HepG2 (cell line): ENCODE results near the gene NME1. TPM values are rescaled to one million over a fixed set of nuclear protein-coding genes. Genes with fewer than 3 reads are reported as not detected.

Experiments
- BRCA1 ChIP-seq: sonication (generic); formaldehyde crosslinking; IDR thresholded peaks from 2 replicates; pipeline ENCODE4 v1.4.0; 2020; ENCODE audit warnings: missing genetic modification reagents
- IKZF1 ChIP-seq: fragments of 450-650 bp; IDR thresholded peaks from 2 replicates; pipeline ENCODE4 v1.7.1; 2016
- NFATC3 ChIP-seq: sonication (generic); formaldehyde crosslinking; IDR thresholded peaks from 2 replicates; pipeline ENCODE4 v1.5.1; 2020; ENCODE audit warnings: mild to moderate bottlenecking, missing genetic modification reagents
- NPAS2 ChIP-seq: sonication (generic); formaldehyde crosslinking; IDR thresholded peaks from 2 replicates; pipeline ENCODE4 v1.8.0; 2022; ENCODE audit warnings: mild to moderate bottlenecking, missing genetic modification reagents, borderline replicate concordance
- PHF20 ChIP-seq: sonication (generic); formaldehyde crosslinking; IDR thresholded peaks from 2 replicates; pipeline ENCODE4 v1.5.0; 2020; ENCODE audit warnings: mild to moderate bottlenecking, missing genetic modification reagents
- RARA ChIP-seq: IDR thresholded peaks from 2 replicates; pipeline ENCODE4 v1.6.1; 2016; ENCODE audit warnings: missing genetic modification reagents, missing compliant biosample characterization
- RBM22 ChIP-seq: fragments of 200-400 bp; formaldehyde crosslinking; optimal IDR thresholded peaks from 2 replicates; pipeline ENCODE3; 2017; ENCODE audit warnings: mild to moderate bottlenecking, low read length, moderate library complexity
- RBM39 ChIP-seq: fragments of 200-400 bp; formaldehyde crosslinking; IDR thresholded peaks from one replicate; pipeline ENCODE4 v1.6.1; 2018; ENCODE audit warnings: antibody characterized with exemption, mild to moderate bottlenecking, low read depth, low read length; ENCODE audit not compliant: poor library complexity, severe bottlenecking
- REL ChIP-seq: sonication (generic); formaldehyde crosslinking; conservative IDR thresholded peaks from 2 replicates; pipeline ENCODE4 v1.8.0; 2022; ENCODE audit warnings: mild to moderate bottlenecking, missing genetic modification reagents, moderate library complexity
- REPIN1 ChIP-seq: sonication (generic); formaldehyde crosslinking; IDR thresholded peaks from 2 replicates; pipeline ENCODE4 v1.8.0; 2022; ENCODE audit warnings: missing genetic modification reagents, low read depth, mild to moderate bottlenecking, borderline replicate concordance
- SMYD3 ChIP-seq: sonication (generic); formaldehyde crosslinking; IDR thresholded peaks from 2 replicates; pipeline ENCODE4 v1.8.1; 2023; ENCODE audit warnings: mild to moderate bottlenecking, missing genetic modification reagents
- SP2 ChIP-seq: sonication (generic); formaldehyde crosslinking; IDR thresholded peaks from 2 replicates; pipeline ENCODE4 v1.5.1; 2020; ENCODE audit warnings: mild to moderate bottlenecking, missing genetic modification reagents
- ZNF24 ChIP-seq: fragments of 450-650 bp; IDR thresholded peaks from 2 replicates; pipeline ENCODE4 v1.6.1; 2017; ENCODE audit warnings: antibody characterized with exemption, mild to moderate bottlenecking
- ZNF614 ChIP-seq: IDR thresholded peaks from 2 replicates; pipeline ENCODE4 v1.6.1; 2018; ENCODE audit warnings: missing biosample characterization, missing genetic modification reagents, inconsistent platforms, borderline replicate concordance
- ZNF879 ChIP-seq: sonication (generic); formaldehyde crosslinking; IDR thresholded peaks from 2 replicates; pipeline ENCODE4 v1.8.1; 2023; ENCODE audit warnings: missing genetic modification reagents
- polyA plus RNA-seq, 8 experiments: library from polyadenylated mRNA; depleted of rRNA in 3 of 8; stranded (reverse) in 7 of 8; unstranded in 1 of 8; fragments of >200 nt; fragmentation: Illumina TruSeq in 4 of 8; extraction: Trizol in 4 of 8; gene quantifications; 2 replicates each; pipeline versions ENCODE4 v1.2.1 to v1.2.3, GENCODE V29; 2011 to 2016; ENCODE audit warnings: low read depth in 4 of 8, missing spikeins in 1 of 8, mixed read lengths in 1 of 8; ENCODE audit not compliant: insufficient read depth in 1 of 8
- total RNA-seq, 5 experiments: library from RNA; depleted of rRNA; stranded (reverse); fragments of >200 nt; fragmentation: Illumina TruSeq; extraction: Trizol; gene quantifications; 2 replicates each; pipeline ENCODE4 v1.2.3, GENCODE V29; 2016; ENCODE audit warnings: low read depth in 1 of 5
- TF ChIP-seq, protein P1 (sequence below): sonication (generic); formaldehyde crosslinking; conservative IDR thresholded peaks from 2 replicates; pipeline ENCODE4 v1.8.1; 2023; ENCODE audit warnings: missing genetic modification reagents
- TF ChIP-seq, protein P2 (sequence below): sonication (generic); formaldehyde crosslinking; IDR thresholded peaks from 2 replicates; pipeline ENCODE4 v1.4.0; 2020; ENCODE audit warnings: missing genetic modification reagents
- TF ChIP-seq, protein P3 (sequence below): IDR thresholded peaks from 2 replicates; pipeline ENCODE4 v1.6.1; 2016; ENCODE audit warnings: missing compliant biosample characterization, missing genetic modification reagents, borderline replicate concordance
- TF ChIP-seq, protein P4 (sequence below): sonication (generic); formaldehyde crosslinking; IDR thresholded peaks from 2 replicates; pipeline ENCODE4 v1.5.0; 2020; ENCODE audit warnings: mild to moderate bottlenecking, missing genetic modification reagents, borderline replicate concordance
- TF ChIP-seq, protein P5 (sequence below): sonication (generic); formaldehyde crosslinking; IDR thresholded peaks from 2 replicates; pipeline ENCODE4 v1.4.0; 2020; ENCODE audit warnings: mild to moderate bottlenecking, missing genetic modification reagents

NME1 gene
- total and polyA plus RNA-seq, 2 of the 13 experiments (the other 11 are each of a cell fraction or from before 2014, with no cell fraction given), result 295 to 516 TPM

DNA sequence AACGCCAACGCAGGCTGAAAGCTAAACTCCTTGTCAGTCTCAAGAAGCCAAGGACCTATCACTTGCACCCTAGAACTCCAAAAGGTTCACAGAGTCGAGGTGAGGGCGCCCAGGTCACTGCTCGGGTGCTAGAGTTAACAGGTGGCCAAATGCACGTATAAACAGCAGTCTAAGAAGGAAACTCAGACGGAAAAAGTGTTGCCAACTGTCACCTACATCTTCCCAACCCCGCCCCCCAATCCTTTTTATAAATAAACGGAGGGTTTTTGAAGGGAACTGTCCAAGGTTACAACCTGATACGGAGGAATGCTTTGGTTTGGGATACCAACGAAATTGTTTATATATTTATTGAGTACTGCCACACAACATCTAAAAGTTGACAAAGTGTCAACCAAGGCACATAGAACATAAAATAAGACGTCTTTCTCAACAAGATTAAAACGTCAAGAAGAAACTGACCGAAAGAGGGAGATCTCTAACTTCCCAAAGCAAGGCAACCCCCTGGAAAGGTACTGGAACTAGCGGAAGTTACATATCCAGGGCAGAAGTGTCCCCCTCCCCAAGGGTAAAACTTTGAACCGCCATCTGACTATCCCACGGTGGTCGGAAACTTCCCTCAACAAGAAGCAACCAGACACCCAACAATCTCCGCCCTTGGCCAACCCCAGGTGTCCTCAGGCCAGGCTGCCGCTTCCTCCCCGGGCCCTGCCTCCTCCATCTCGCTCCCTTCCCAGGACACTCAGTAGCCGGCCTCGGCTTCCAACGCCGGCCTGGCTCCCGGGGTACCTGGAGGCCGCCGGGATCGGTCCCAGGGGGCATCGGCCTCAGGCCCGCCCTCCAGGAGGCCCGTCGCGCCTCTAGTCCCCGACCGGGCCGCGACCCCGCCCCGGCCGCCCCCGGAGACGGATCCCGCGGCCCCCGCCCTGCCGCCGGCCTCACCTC lies 33.7 kb upstream of the NME1 start (continued):
- TF ChIP-seq, protein P1, sequence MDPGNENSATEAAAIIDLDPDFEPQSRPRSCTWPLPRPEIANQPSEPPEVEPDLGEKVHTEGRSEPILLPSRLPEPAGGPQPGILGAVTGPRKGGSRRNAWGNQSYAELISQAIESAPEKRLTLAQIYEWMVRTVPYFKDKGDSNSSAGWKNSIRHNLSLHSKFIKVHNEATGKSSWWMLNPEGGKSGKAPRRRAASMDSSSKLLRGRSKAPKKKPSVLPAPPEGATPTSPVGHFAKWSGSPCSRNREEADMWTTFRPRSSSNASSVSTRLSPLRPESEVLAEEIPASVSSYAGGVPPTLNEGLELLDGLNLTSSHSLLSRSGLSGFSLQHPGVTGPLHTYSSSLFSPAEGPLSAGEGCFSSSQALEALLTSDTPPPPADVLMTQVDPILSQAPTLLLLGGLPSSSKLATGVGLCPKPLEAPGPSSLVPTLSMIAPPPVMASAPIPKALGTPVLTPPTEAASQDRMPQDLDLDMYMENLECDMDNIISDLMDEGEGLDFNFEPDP (CRISPR knock-in tag), result no peak
- TF ChIP-seq ZNF879 (CRISPR knock-in tag) (0 out of 2 replicates have a peak, but pooled peaks have one; percentile 50), IKZF1 (no peak), ZNF614 (CRISPR knock-in tag) (no peak), ZNF24 (no peak), PHF20 (no peak), RARA (CRISPR knock-in tag) (no peak), RBM39 (peak; percentile 38), SMYD3 (CRISPR knock-in tag) (no peak), RBM22 (no peak), NFATC3 (CRISPR knock-in tag) (no peak), REL (CRISPR knock-in tag) (no peak), REPIN1 (CRISPR knock-in tag) (no peak), NPAS2 (CRISPR knock-in tag) (no peak), BRCA1 (CRISPR knock-in tag) (no peak), SP2 (CRISPR knock-in tag) (no peak)
- TF ChIP-seq, protein P2, sequence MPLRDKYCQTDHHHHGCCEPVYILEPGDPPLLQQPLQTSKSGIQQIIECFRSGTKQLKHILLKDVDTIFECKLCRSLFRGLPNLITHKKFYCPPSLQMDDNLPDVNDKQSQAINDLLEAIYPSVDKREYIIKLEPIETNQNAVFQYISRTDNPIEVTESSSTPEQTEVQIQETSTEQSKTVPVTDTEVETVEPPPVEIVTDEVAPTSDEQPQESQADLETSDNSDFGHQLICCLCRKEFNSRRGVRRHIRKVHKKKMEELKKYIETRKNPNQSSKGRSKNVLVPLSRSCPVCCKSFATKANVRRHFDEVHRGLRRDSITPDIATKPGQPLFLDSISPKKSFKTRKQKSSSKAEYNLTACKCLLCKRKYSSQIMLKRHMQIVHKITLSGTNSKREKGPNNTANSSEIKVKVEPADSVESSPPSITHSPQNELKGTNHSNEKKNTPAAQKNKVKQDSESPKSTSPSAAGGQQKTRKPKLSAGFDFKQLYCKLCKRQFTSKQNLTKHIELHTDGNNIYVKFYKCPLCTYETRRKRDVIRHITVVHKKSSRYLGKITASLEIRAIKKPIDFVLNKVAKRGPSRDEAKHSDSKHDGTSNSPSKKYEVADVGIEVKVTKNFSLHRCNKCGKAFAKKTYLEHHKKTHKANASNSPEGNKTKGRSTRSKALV (CRISPR knock-in tag), result no peak
- TF ChIP-seq, protein P3, sequence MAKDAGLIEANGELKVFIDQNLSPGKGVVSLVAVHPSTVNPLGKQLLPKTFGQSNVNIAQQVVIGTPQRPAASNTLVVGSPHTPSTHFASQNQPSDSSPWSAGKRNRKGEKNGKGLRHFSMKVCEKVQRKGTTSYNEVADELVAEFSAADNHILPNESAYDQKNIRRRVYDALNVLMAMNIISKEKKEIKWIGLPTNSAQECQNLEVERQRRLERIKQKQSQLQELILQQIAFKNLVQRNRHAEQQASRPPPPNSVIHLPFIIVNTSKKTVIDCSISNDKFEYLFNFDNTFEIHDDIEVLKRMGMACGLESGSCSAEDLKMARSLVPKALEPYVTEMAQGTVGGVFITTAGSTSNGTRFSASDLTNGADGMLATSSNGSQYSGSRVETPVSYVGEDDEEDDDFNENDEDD (CRISPR knock-in tag), result no peak
- TF ChIP-seq, protein P4, sequence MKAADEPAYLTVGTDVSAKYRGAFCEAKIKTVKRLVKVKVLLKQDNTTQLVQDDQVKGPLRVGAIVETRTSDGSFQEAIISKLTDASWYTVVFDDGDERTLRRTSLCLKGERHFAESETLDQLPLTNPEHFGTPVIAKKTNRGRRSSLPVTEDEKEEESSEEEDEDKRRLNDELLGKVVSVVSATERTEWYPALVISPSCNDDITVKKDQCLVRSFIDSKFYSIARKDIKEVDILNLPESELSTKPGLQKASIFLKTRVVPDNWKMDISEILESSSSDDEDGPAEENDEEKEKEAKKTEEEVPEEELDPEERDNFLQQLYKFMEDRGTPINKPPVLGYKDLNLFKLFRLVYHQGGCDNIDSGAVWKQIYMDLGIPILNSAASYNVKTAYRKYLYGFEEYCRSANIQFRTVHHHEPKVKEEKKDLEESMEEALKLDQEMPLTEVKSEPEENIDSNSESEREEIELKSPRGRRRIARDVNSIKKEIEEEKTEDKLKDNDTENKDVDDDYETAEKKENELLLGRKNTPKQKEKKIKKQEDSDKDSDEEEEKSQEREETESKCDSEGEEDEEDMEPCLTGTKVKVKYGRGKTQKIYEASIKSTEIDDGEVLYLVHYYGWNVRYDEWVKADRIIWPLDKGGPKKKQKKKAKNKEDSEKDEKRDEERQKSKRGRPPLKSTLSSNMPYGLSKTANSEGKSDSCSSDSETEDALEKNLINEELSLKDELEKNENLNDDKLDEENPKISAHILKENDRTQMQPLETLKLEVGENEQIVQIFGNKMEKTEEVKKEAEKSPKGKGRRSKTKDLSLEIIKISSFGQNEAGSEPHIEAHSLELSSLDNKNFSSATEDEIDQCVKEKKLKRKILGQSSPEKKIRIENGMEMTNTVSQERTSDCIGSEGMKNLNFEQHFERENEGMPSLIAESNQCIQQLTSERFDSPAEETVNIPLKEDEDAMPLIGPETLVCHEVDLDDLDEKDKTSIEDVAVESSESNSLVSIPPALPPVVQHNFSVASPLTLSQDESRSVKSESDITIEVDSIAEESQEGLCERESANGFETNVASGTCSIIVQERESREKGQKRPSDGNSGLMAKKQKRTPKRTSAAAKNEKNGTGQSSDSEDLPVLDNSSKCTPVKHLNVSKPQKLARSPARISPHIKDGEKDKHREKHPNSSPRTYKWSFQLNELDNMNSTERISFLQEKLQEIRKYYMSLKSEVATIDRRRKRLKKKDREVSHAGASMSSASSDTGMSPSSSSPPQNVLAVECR (CRISPR knock-in tag), result peak; percentile 67; the same call in 1 of the 2 replicates
- TF ChIP-seq, protein P5, sequence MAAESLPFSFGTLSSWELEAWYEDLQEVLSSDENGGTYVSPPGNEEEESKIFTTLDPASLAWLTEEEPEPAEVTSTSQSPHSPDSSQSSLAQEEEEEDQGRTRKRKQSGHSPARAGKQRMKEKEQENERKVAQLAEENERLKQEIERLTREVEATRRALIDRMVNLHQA (CRISPR knock-in tag), result no peak
